GM21717 (cell line): ENCODE results near the gene FAM193A.
"Not testable (repeated sequence)": the region's sequence is repeated elsewhere in the genome, so short reads cannot be mapped to it uniquely, and the experiment has no call there.

ENCODE experiments used
- ATAC-seq: cut with Tn5 transposase; IDR thresholded peaks from one replicate; pipeline ENCODE4 v1.9.1; 2021; ENCODE audit warnings: mild to moderate bottlenecking, moderate library complexity; ENCODE audit not compliant: unreplicated experiment

The FAM193A gene

GRCh38 chr4:2721586-2721985 lies 185.1 kb downstream of the FAM193A start:
- no peak for ATAC-seq

GRCh38 chr4:2722033-2722432 lies 185.6 kb downstream of the FAM193A start:
- ATAC-seq, result no peak

GRCh38 chr4:2723751-2724150 lies 187.3 kb downstream of the FAM193A start:
- ATAC-seq, result no peak

- ATAC-seq, result no peak
Observed at GRCh38 chr4:2725380-2725779, 188.9 kb downstream of the FAM193A start.

GRCh38 chr4:2726881-2727280 lies 190.4 kb downstream of the FAM193A start:
- not testable (repeated sequence) for ATAC-seq

GRCh38 chr4:2728221-2728620 lies 191.8 kb downstream of the FAM193A start:
- ATAC-seq, result no peak

- ATAC-seq, result no peak
Observed at GRCh38 chr4:2728806-2729532, 192.5 kb downstream of the FAM193A start.

GRCh38 chr4:2729533-2729875 lies 193.1 kb downstream of the FAM193A start:
- no peak for ATAC-seq

- ATAC-seq, result no peak
Observed at GRCh38 chr4:2731907-2732317, 195.5 kb downstream of the FAM193A start.

GRCh38 chr4:2732526-2732925 lies 196.1 kb downstream of the FAM193A start:
- ATAC-seq, result no peak

GRCh38 chr4:2733001-2733843 lies 196.8 kb downstream of the FAM193A start:
- no peak for ATAC-seq

GRCh38 chr4:2733844-2734574 lies 197.6 kb downstream of the FAM193A start:
- no peak for ATAC-seq

- no peak for ATAC-seq
Observed at GRCh38 chr4:2734612-2735011, 198.2 kb downstream of the FAM193A start.

- ATAC-seq, result no peak
Observed at GRCh38 chr4:2735869-2736268, 199.4 kb downstream of the FAM193A start.

- not testable (repeated sequence) for ATAC-seq
Observed at GRCh38 chr4:2738296-2738695, 201.8 kb downstream of the FAM193A start.

- no peak for ATAC-seq
Observed at GRCh38 chr4:2741626-2742025, 205.2 kb downstream of the FAM193A start.

GRCh38 chr4:2742081-2742822 lies 205.8 kb downstream of the FAM193A start:
- ATAC-seq, result no peak

GRCh38 chr4:2742823-2743517 lies 206.5 kb downstream of the FAM193A start:
- ATAC-seq, result no peak

- no peak for ATAC-seq
Observed at GRCh38 chr4:2743518-2744445, 207.3 kb downstream of the FAM193A start.
